ENCODE results near the gene FBXW7. TPM values are rescaled to one million over a fixed set of nuclear protein-coding genes. Genes with fewer than 3 reads are reported as not detected.

Gene FBXW7
- total RNA-seq, 1 experiment from 2014 or later: 23.0 TPM

GRCh38 chr4:152577708-152578396 lies 42.0 kb upstream of the FBXW7 start (continued):
- TF ChIP-seq ZNF512 (CRISPR knock-in tag; IDR thresholded peaks at IDR 0.05; ENCODE audit: borderline replicate concordance) (no peak), ZBTB21 (CRISPR knock-in tag; IDR thresholded peaks at IDR 0.05; ENCODE audit: borderline replicate concordance) (no peak), GTF2I (CRISPR knock-in tag; conservative IDR thresholded peaks at IDR 0.05) (no peak), CDX4 (CRISPR knock-in tag; IDR thresholded peaks at IDR 0.05; ENCODE audit: borderline replicate concordance) (no peak), ZNF425 (CRISPR knock-in tag; conservative IDR thresholded peaks at IDR 0.05) (no peak), TP53 (CRISPR knock-in tag; IDR thresholded peaks at IDR 0.05) (no peak)

GRCh38 chr4:152575533-152575932 lies 39.6 kb upstream of the FBXW7 start:
- ChIA-PET POLR2A (no interaction called here), CTCF (interaction anchor here (1.0 kb wide), 1 partner anchor 121 kb away, joined by 3 read pairs; no protein-coding TSS in a partner anchor)
- TF ChIP-seq GABPB1 (CRISPR knock-in tag; IDR thresholded peaks at IDR 0.05) (no peak), SP1 (CRISPR knock-in tag; conservative IDR thresholded peaks at IDR 0.05) (no peak), ZNF317 (CRISPR knock-in tag; IDR thresholded peaks at IDR 0.05; ENCODE audit: borderline replicate concordance, low read depth) (no peak), ZNF219 (CRISPR knock-in tag; IDR thresholded peaks at IDR 0.05; ENCODE audit: borderline replicate concordance) (no peak), HMGA2 (CRISPR knock-in tag; IDR thresholded peaks at IDR 0.05) (no peak), SMAD4 (CRISPR knock-in tag; IDR thresholded peaks at IDR 0.05) (no peak), USF1 (CRISPR knock-in tag; IDR thresholded peaks at IDR 0.05) (no peak), TCF7 (CRISPR knock-in tag; IDR thresholded peaks at IDR 0.05; ENCODE audit: low read depth) (no peak), PRDM15 (CRISPR knock-in tag; IDR thresholded peaks at IDR 0.05) (no peak), AFF4 (CRISPR knock-in tag; IDR thresholded peaks at IDR 0.05; ENCODE audit: borderline replicate concordance) (no peak), SOX15 (CRISPR knock-in tag; IDR thresholded peaks at IDR 0.05) (no peak), ATF3 (CRISPR knock-in tag; conservative IDR thresholded peaks at IDR 0.05) (no peak), TEAD1 (CRISPR knock-in tag; IDR thresholded peaks at IDR 0.05) (no peak), CREM (CRISPR knock-in tag; IDR thresholded peaks at IDR 0.05) (no peak), E2F4 (CRISPR knock-in tag; IDR thresholded peaks at IDR 0.05; ENCODE audit: borderline replicate concordance, low read depth) (no peak), ZNF138 (CRISPR knock-in tag; conservative IDR thresholded peaks at IDR 0.05) (no peak)

More at GRCh38 chr4:152575533-152575932, 39.6 kb upstream of the FBXW7 start:
- H3K9me3 Mint-ChIP-seq: no peaks in the 10 kb centered on the region
- H3K36me3 Mint-ChIP-seq: no peaks in the 10 kb centered on the region
- H3K4me1 Mint-ChIP-seq: peaks cover 9% of the 10 kb centered on the region
- ATAC-seq (no peak), DNase-seq (ENCODE audit: low spot score) (no peak)
- H3K4me3 Mint-ChIP-seq: no peak overlapping the region
- H3K27ac Mint-ChIP-seq: no peak overlapping the region
- no peaks in the 10 kb centered on the region for H3K27me3 Mint-ChIP-seq (ENCODE audit: low read depth)

Measured in WTC11 (cell line).